Measurements from ENCODE around the gene NEXMIF. TPM values are rescaled to one million over a fixed set of nuclear protein-coding genes. Genes with fewer than 3 reads are reported as not detected.
"Not testable (repeated sequence)": the region's sequence is repeated elsewhere in the genome, so short reads cannot be mapped to it uniquely, and the experiment has no call there.

NEXMIF gene
- total RNA-seq, 1 donor from 2014 or later: not detected

- Mint-ChIP-seq H3K27ac (ENCODE audit: unreplicated experiment) (no peak overlapping the region), H3K4me1 (ENCODE audit: unreplicated experiment) (no peaks in the 10 kb centered on the region), H3K36me3 (ENCODE audit: unreplicated experiment) (no peaks in the 10 kb centered on the region), H3K9me3 (ENCODE audit: unreplicated experiment) (no peaks in the 10 kb centered on the region), H3K27me3 (ENCODE audit: unreplicated experiment) (no peaks in the 10 kb centered on the region), H3K4me3 (ENCODE audit: unreplicated experiment) (no peak overlapping the region)
- DNase-seq (ENCODE audit: extremely low spot score, unreplicated experiment): no peak
- no peak for TF ChIP-seq CTCF (IDR thresholded peaks at IDR 0.05)
These were observed 150.3 kb downstream of the NEXMIF start for GRCh38 chrX:74774988-74775387.

GRCh38 chrX:74736450-74736849 lies 188.8 kb downstream of the NEXMIF start:
- Mint-ChIP-seq H3K27ac (ENCODE audit: unreplicated experiment) (no peak overlapping the region), H3K36me3 (ENCODE audit: unreplicated experiment) (no peaks in the 10 kb centered on the region)

GRCh38 chrX:74705269-74705668 lies 220.0 kb downstream of the NEXMIF start:
- Mint-ChIP-seq H3K4me1 (ENCODE audit: unreplicated experiment) (no peaks in the 10 kb centered on the region), H3K9me3 (ENCODE audit: unreplicated experiment) (peaks cover 28% of the 10 kb centered on the region), H3K4me3 (ENCODE audit: unreplicated experiment) (no peak overlapping the region), H3K27me3 (ENCODE audit: unreplicated experiment) (no peaks in the 10 kb centered on the region), H3K27ac (ENCODE audit: unreplicated experiment) (no peak overlapping the region), H3K36me3 (ENCODE audit: unreplicated experiment) (no peaks in the 10 kb centered on the region)
- no peak for DNase-seq (ENCODE audit: extremely low spot score, unreplicated experiment)
- TF ChIP-seq CTCF (IDR thresholded peaks at IDR 0.05): no peak

More at GRCh38 chrX:74736450-74736849, 188.8 kb downstream of the NEXMIF start:
- Mint-ChIP-seq H3K4me1 (ENCODE audit: unreplicated experiment) (no peaks in the 10 kb centered on the region), H3K4me3 (ENCODE audit: unreplicated experiment) (no peak overlapping the region), H3K27me3 (ENCODE audit: unreplicated experiment) (no peaks in the 10 kb centered on the region), H3K9me3 (ENCODE audit: unreplicated experiment) (peaks cover 5% of the 10 kb centered on the region)
- no peak for DNase-seq (ENCODE audit: extremely low spot score, unreplicated experiment)
- TF ChIP-seq CTCF (IDR thresholded peaks at IDR 0.05): no peak

GRCh38 chrX:74701343-74701742 lies 223.9 kb downstream of the NEXMIF start:
- DNase-seq (ENCODE audit: extremely low spot score, unreplicated experiment); H3K27me3 Mint-ChIP-seq (ENCODE audit: unreplicated experiment); H3K27ac Mint-ChIP-seq (ENCODE audit: unreplicated experiment); H3K4me3 Mint-ChIP-seq (ENCODE audit: unreplicated experiment); H3K4me1 Mint-ChIP-seq (ENCODE audit: unreplicated experiment); H3K36me3 Mint-ChIP-seq (ENCODE audit: unreplicated experiment): not testable (repeated sequence)
- peaks cover 32% of the 10 kb centered on the region for H3K9me3 Mint-ChIP-seq (ENCODE audit: unreplicated experiment)

GRCh38 chrX:74684466-74684865 lies 240.8 kb downstream of the NEXMIF start:
- Mint-ChIP-seq H3K36me3 (ENCODE audit: unreplicated experiment) (no peaks in the 10 kb centered on the region), H3K27me3 (ENCODE audit: unreplicated experiment) (no peaks in the 10 kb centered on the region), H3K4me3 (ENCODE audit: unreplicated experiment) (no peak overlapping the region), H3K4me1 (ENCODE audit: unreplicated experiment) (no peaks in the 10 kb centered on the region), H3K27ac (ENCODE audit: unreplicated experiment) (no peak overlapping the region), H3K9me3 (ENCODE audit: unreplicated experiment) (peaks cover 28% of the 10 kb centered on the region)
- no peak for DNase-seq (ENCODE audit: extremely low spot score, unreplicated experiment)
- TF ChIP-seq CTCF (IDR thresholded peaks at IDR 0.05): no peak

Other genes starting within 250 kb of the NEXMIF start
- 18.7 and 18.9 TPM in 2 replicates for gene ABCB7, start 230.8 kb upstream of the NEXMIF start, total RNA-seq